ENCODE results near the gene SUSD1. TPM values are rescaled to one million over a fixed set of nuclear protein-coding genes. Genes with fewer than 3 reads are reported as not detected.
A peak's percentile ranks its signal among the peaks of the same experiment; 100 is the strongest.

The SUSD1 gene
- total and polyA plus RNA-seq, 4 experiments from 2014 or later = 3.6 to 8.4 (median 5.8) TPM

GRCh38 chr9:112168197-112168596, 6.9 kb downstream of the SUSD1 start:
- Histone ChIP-seq H3K9me3 (ENCODE audit: control insufficient read depth in 1 of 2, low read length in 2 of 2) (no peaks in the 10 kb centered on the region), H3K4me1 (ENCODE audit: insufficient read depth, low read length) (peaks cover 30% of the 10 kb centered on the region), H3K36me3 (ENCODE audit: insufficient read depth, low read length) (no peaks in the 10 kb centered on the region), H3K27ac (ENCODE audit: low read depth, low read length) (no peak overlapping the region), H3K27me3 (ENCODE audit: insufficient read depth, low read length) (no peaks in the 10 kb centered on the region), H3K4me3 (ENCODE audit: low read length in 2 of 2) (no peak overlapping the region)
- Mint-ChIP-seq H3K4me1 (peaks cover 35 to 64% (median 50%) of the 10 kb centered on the region in 4 donors), H3K4me3 (peak overlapping the region in 4 of 8 donors; percentile 7 to 29 (median 20)), H3K27ac (peak overlapping the region in 6 of 7 donors; percentile 17 to 72 (median 37)), H3K27me3 (no peaks in the 10 kb centered on the region), H3K36me3 (peaks cover 0 to 5% of the 10 kb centered on the region in 2 donors), H3K9me3 (no peaks in the 10 kb centered on the region)
- POLR2A ChIA-PET (ENCODE audit: partially characterized antibody) = interaction anchor here (1.1 kb wide), 1 partner anchor 9 kb away, joined by 3 read pairs; no protein-coding TSS in a partner anchor
- CTCF ChIA-PET (ENCODE audit: partially characterized antibody) = no interaction called here
- DNase-seq = peak in 2 of 5 donors; percentile 12 to 31
- intact Hi-C loops (cut with micrococcal nuclease) = no loop called here

DNA sequence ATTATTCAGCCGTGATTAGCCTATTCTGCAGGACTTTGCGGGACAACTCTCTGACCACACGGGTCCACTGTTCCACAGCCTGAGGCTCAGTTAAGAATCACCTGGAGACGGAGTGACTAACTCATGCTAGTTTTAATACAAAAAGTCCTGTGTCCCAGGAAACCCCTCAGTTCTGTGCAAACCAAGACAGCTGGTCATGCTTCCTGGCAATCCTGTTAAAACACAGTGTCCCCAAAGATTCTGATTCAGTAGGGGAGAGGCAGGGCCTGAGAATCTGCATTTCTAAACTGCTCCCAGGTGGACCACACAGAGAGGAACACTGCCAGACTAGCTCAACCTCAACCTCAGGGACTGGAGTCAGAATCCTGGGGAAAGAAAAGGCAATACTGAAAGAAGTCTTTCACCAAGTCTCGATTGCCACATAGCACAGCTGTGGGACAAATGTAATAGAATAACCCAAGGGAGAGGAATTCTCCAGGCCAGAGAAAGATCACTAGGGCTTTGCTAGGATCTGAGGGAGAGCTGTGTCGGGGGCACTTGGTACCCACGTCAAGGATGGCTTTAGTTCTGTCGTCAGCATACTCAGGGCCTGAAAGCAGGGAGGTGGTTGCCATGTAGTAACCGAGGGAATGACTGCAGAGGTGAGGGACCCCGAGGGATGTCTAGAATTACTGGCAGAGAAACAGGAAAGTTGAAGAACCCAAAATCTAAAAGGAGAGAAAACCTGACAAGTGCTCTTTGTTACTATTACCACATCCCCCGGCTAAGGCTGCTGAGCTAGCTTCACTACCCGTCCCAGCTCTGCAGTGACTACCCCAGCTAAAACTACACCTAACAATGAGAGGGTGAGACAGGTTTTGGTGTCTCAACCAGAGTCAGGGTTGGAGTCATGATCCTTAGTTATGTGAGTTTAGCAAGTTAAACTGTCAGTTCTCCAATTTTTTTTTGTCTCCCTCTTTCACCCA, 8.6 kb downstream of the SUSD1 start:
- Mint-ChIP-seq H3K4me3 (no peak overlapping the region), H3K9me3 (no peaks in the 10 kb centered on the region), H3K27ac (peak overlapping the region in 2 of 7 donors; percentile 17 to 22), H3K36me3 (peaks cover 0 to 5% of the 10 kb centered on the region in 2 donors), H3K4me1 (peaks cover 25 to 48% (median 37%) of the 10 kb centered on the region in 4 donors), H3K27me3 (no peaks in the 10 kb centered on the region)
- intact Hi-C loops (cut with micrococcal nuclease) = no loop called here
- H3K27me3 ChIP-seq (ENCODE audit: insufficient read depth, low read length) = no peaks in the 10 kb centered on the region
- CTCF ChIA-PET (ENCODE audit: partially characterized antibody) = no interaction called here
- H3K36me3 ChIP-seq (ENCODE audit: insufficient read depth, low read length) = no peaks in the 10 kb centered on the region
- no peaks in the 10 kb centered on the region for H3K9me3 ChIP-seq (ENCODE audit: control insufficient read depth in 1 of 2, low read length in 2 of 2)
- H3K27ac ChIP-seq (ENCODE audit: low read depth, low read length) = no peak overlapping the region
- DNase-seq = no peak
- H3K4me1 ChIP-seq (ENCODE audit: insufficient read depth, low read length) = peaks cover 14% of the 10 kb centered on the region
- POLR2A ChIA-PET (ENCODE audit: partially characterized antibody) = no interaction called here
- H3K4me3 ChIP-seq (ENCODE audit: low read length in 2 of 2) = no peak overlapping the region

- H3K4me3 ChIP-seq (ENCODE audit: low read length in 2 of 2) = no peak overlapping the region
- no peaks in the 10 kb centered on the region for H3K27me3 ChIP-seq (ENCODE audit: insufficient read depth, low read length)
- Mint-ChIP-seq H3K36me3 (peaks cover 0 to 1% of the 10 kb centered on the region in 2 donors), H3K4me3 (no peak overlapping the region), H3K27ac (peak overlapping the region in 1 of 7 donors; percentile 72), H3K27me3 (no peaks in the 10 kb centered on the region), H3K9me3 (no peaks in the 10 kb centered on the region), H3K4me1 (peaks cover 8 to 14% (median 11%) of the 10 kb centered on the region in 4 donors)
- CTCF ChIA-PET (ENCODE audit: partially characterized antibody) = interaction anchor here (1.0 to 1.3 kb wide), 2 partner anchors 11 to 13 kb away, joined by 3 read pairs; no protein-coding TSS in a partner anchor
- POLR2A ChIA-PET (ENCODE audit: partially characterized antibody) = interaction anchor here (0.8 kb wide), 1 partner anchor 13 kb away, joined by 3 read pairs; no protein-coding TSS in a partner anchor
- intact Hi-C loops (cut with micrococcal nuclease) = no loop called here
- no peaks in the 10 kb centered on the region for H3K9me3 ChIP-seq (ENCODE audit: control insufficient read depth in 1 of 2, low read length in 2 of 2)
- no peak for DNase-seq
- H3K36me3 ChIP-seq (ENCODE audit: insufficient read depth, low read length) = no peaks in the 10 kb centered on the region
- H3K4me1 ChIP-seq (ENCODE audit: insufficient read depth, low read length) = peaks cover 2% of the 10 kb centered on the region
- H3K27ac ChIP-seq (ENCODE audit: low read depth, low read length) = no peak overlapping the region
Measured at GRCh38 chr9:112162621-112163413, 12.3 kb downstream of the SUSD1 start.

- H3K27me3 Mint-ChIP-seq = no peaks in the 10 kb centered on the region
- H3K36me3 Mint-ChIP-seq = peaks cover 11 to 16% of the 10 kb centered on the region in 2 donors
- Histone ChIP-seq H3K36me3 (ENCODE audit: insufficient read depth, low read length) (no peaks in the 10 kb centered on the region), H3K27ac (ENCODE audit: low read depth, low read length) (no peak overlapping the region), H3K4me3 (ENCODE audit: low read length in 2 of 2) (no peak overlapping the region), H3K4me1 (ENCODE audit: insufficient read depth, low read length) (no peaks in the 10 kb centered on the region), H3K27me3 (ENCODE audit: insufficient read depth, low read length) (no peaks in the 10 kb centered on the region), H3K9me3 (ENCODE audit: control insufficient read depth in 1 of 2, low read length in 2 of 2) (no peaks in the 10 kb centered on the region)
- H3K27ac Mint-ChIP-seq = no peak overlapping the region
- H3K9me3 Mint-ChIP-seq = no peaks in the 10 kb centered on the region
- no peak overlapping the region for H3K4me3 Mint-ChIP-seq
- POLR2A ChIA-PET (ENCODE audit: partially characterized antibody) = no interaction called here
- H3K4me1 Mint-ChIP-seq = peaks cover 0 to 5% (median 1%) of the 10 kb centered on the region in 4 donors
- CTCF ChIA-PET (ENCODE audit: partially characterized antibody) = no interaction called here
- intact Hi-C loops (cut with micrococcal nuclease) = loop anchor here (10.0 kb wide), 1 partner anchor 55 kb away; no protein-coding TSS in a partner anchor
- no peak for DNase-seq
Measured at GRCh38 chr9:112159781-112160180, 15.3 kb downstream of the SUSD1 start.

DNA sequence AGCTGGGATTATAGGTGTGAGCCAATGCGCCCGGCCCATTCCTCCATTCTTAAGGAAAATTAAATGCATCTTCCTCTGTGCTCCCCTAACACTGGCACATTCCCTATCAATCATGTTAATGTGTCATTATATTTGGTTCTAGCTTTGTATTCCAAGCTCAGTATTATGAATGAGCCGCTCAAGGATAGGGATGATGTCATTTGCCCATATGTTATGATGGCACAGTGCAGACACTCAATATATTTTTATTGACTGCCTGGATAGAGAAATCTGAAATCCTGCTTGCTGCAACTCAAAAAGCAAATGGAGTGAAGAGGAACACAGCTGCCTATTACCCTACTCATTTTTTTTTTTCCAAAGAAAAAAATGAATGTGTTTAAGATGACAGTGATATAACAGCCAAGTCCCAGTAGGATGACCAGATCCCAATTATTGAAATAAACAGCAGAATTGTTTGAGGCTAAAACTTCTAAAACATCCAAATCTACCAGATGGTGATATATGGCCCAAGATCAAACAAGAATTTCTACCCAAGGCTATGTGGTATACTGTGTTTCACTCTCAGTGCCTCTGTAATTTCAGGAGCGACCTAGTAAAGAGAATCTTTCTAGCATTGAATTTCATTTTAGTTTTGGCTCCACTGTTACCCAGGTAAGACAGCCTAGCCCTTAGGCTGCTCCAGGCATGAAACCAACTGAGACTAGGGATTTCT, 16.3 kb downstream of the SUSD1 start:
- ChIA-PET POLR2A (ENCODE audit: partially characterized antibody) (no interaction called here), CTCF (ENCODE audit: partially characterized antibody) (interaction anchor here (0.5 to 1.1 kb wide), 3 partner anchors 12 to 84 kb away, joined by 3 to 4 read pairs (median 3); no protein-coding TSS in a partner anchor)
- Mint-ChIP-seq H3K36me3 (peaks cover 15 to 20% of the 10 kb centered on the region in 2 donors), H3K27ac (no peak overlapping the region), H3K9me3 (no peaks in the 10 kb centered on the region), H3K4me3 (no peak overlapping the region), H3K27me3 (no peaks in the 10 kb centered on the region), H3K4me1 (peaks cover 0 to 5% (median 2%) of the 10 kb centered on the region in 4 donors)
- no peak overlapping the region for H3K27ac ChIP-seq (ENCODE audit: low read depth, low read length)
- H3K27me3 ChIP-seq (ENCODE audit: insufficient read depth, low read length) = no peaks in the 10 kb centered on the region
- no peak for DNase-seq
- no peak overlapping the region for H3K4me3 ChIP-seq (ENCODE audit: low read length in 2 of 2)
- H3K4me1 ChIP-seq (ENCODE audit: insufficient read depth, low read length) = no peaks in the 10 kb centered on the region
- intact Hi-C loops (cut with micrococcal nuclease) = loop anchor here (10.0 kb wide), 1 partner anchor 56 kb away; no protein-coding TSS in a partner anchor
- H3K9me3 ChIP-seq (ENCODE audit: control insufficient read depth in 1 of 2, low read length in 2 of 2) = no peaks in the 10 kb centered on the region
- no peaks in the 10 kb centered on the region for H3K36me3 ChIP-seq (ENCODE audit: insufficient read depth, low read length)

- Mint-ChIP-seq H3K27ac (peak overlapping the region in 1 of 7 donors; percentile 14), H3K9me3 (no peaks in the 10 kb centered on the region), H3K36me3 (peaks cover 15 to 21% of the 10 kb centered on the region in 2 donors), H3K4me3 (no peak overlapping the region), H3K27me3 (no peaks in the 10 kb centered on the region), H3K4me1 (peaks cover 0 to 5% (median 2%) of the 10 kb centered on the region in 4 donors)
- H3K9me3 ChIP-seq (ENCODE audit: control insufficient read depth in 1 of 2, low read length in 2 of 2) = no peaks in the 10 kb centered on the region
- no peaks in the 10 kb centered on the region for H3K27me3 ChIP-seq (ENCODE audit: insufficient read depth, low read length)
- ChIA-PET CTCF (ENCODE audit: partially characterized antibody) (interaction anchor here (0.5 to 1.1 kb wide), 3 partner anchors 12 to 83 kb away, joined by 3 to 4 read pairs (median 3); no protein-coding TSS in a partner anchor), POLR2A (ENCODE audit: partially characterized antibody) (no interaction called here)
- H3K36me3 ChIP-seq (ENCODE audit: insufficient read depth, low read length) = no peaks in the 10 kb centered on the region
- no peak overlapping the region for H3K4me3 ChIP-seq (ENCODE audit: low read length in 2 of 2)
- no peak overlapping the region for H3K27ac ChIP-seq (ENCODE audit: low read depth, low read length)
- intact Hi-C loops (cut with micrococcal nuclease) = loop anchor here (10.0 kb wide), 1 partner anchor 57 kb away; no protein-coding TSS in a partner anchor
- H3K4me1 ChIP-seq (ENCODE audit: insufficient read depth, low read length) = no peaks in the 10 kb centered on the region
- no peak for DNase-seq
Measured at GRCh38 chr9:112157961-112158360, 17.1 kb downstream of the SUSD1 start.

Measured in CD4-positive, alpha-beta memory T cell (primary cell).